Mesenchymal stem cell (in vitro differentiated cells and primary cell): Measurements from ENCODE around the gene CEP19.

ENCODE experiments used
- DNase-seq: peaks from one replicate; pipeline ENCODE4 v3.0.0-alpha.2; 2013
- H2AFZ ChIP-seq: one replicate; pipeline ENCODE4 v1.6.1; 2013; ENCODE audit warnings: low read depth, mild to moderate bottlenecking, control low read depth, inconsistent platforms, low read length, moderate library complexity
- H2AK5ac ChIP-seq: 2 replicates; pipeline ENCODE4 v1.6.1; 2013; ENCODE audit warnings: low read length, moderate library complexity, mild to moderate bottlenecking, inconsistent platforms; ENCODE audit not compliant: severe bottlenecking
- H2BK120ac ChIP-seq: one replicate; pipeline ENCODE4 v1.6.1; 2013; ENCODE audit warnings: low read depth, mild to moderate bottlenecking, inconsistent platforms, low read length, moderate library complexity
- H2BK12ac ChIP-seq, 2 experiments: one replicate each; pipeline ENCODE4 v1.6.1; 2013; ENCODE audit warnings: inconsistent platforms in 2 of 2, low read length in 2 of 2, mild to moderate bottlenecking in 2 of 2, moderate library complexity in 2 of 2, control low read depth in 1 of 2
- H2BK15ac ChIP-seq: one replicate; pipeline ENCODE4 v1.6.1; 2013; ENCODE audit warnings: mild to moderate bottlenecking, low read depth, inconsistent platforms; ENCODE audit not compliant: poor library complexity, severe bottlenecking
- H2BK5ac ChIP-seq: 2 replicates; pipeline ENCODE4 v1.6.1; 2013; ENCODE audit warnings: low read depth, mild to moderate bottlenecking, low read length, control low read depth, inconsistent platforms; ENCODE audit not compliant: poor library complexity, severe bottlenecking
- H3K14ac ChIP-seq, 2 experiments: one replicate each; pipeline ENCODE4 v1.6.1; 2013; ENCODE audit warnings: inconsistent platforms in 2 of 2, low read length in 2 of 2, control low read depth in 1 of 2, mild to moderate bottlenecking in 1 of 2, moderate library complexity in 1 of 2
- H3K18ac ChIP-seq, 2 experiments: one replicate each; pipeline ENCODE4 v1.6.1; 2013; ENCODE audit warnings: inconsistent platforms in 2 of 2, low read length in 2 of 2, control low read depth in 1 of 2, low read depth in 1 of 2, mild to moderate bottlenecking in 1 of 2
- H3K23ac ChIP-seq, 2 experiments: one replicate each; pipeline ENCODE4 v1.6.1; 2013; ENCODE audit warnings: inconsistent platforms in 2 of 2, low read length in 2 of 2, mild to moderate bottlenecking in 2 of 2, moderate library complexity in 2 of 2, control low read depth in 1 of 2
- H3K27ac ChIP-seq: 2 replicates; pipeline ENCODE4 v1.5.1; 2013; ENCODE audit warnings: mild to moderate bottlenecking, moderate library complexity, low read length, control low read depth, inconsistent platforms; ENCODE audit not compliant: poor library complexity, severe bottlenecking
- H3K27me3 ChIP-seq, 2 experiments: 2 replicates each; pipeline versions ENCODE4 v1.6.1 to v1.7.0; 2013; ENCODE audit warnings: low read length in 2 of 2, mild to moderate bottlenecking in 2 of 2, moderate library complexity in 2 of 2, control low read depth in 1 of 2, inconsistent platforms in 1 of 2; ENCODE audit not compliant: control insufficient read depth in 1 of 2, insufficient read depth in 1 of 2
- H3K36me3 ChIP-seq, 2 experiments: 2 replicates each; pipeline versions ENCODE4 v1.6.1 to v1.7.0; 2013; ENCODE audit warnings: low read length in 2 of 2, control low read depth in 1 of 2, inconsistent platforms in 1 of 2, low read depth in 1 of 2, mild to moderate bottlenecking in 1 of 2; ENCODE audit not compliant: insufficient read depth in 2 of 2, control insufficient read depth in 1 of 2
- H3K4ac ChIP-seq, 2 experiments: one replicate each; pipeline ENCODE4 v1.6.1; 2013; ENCODE audit warnings: inconsistent platforms in 2 of 2, low read length in 2 of 2, mild to moderate bottlenecking in 2 of 2, moderate library complexity in 2 of 2, control low read depth in 1 of 2, low read depth in 1 of 2
- H3K4me1 ChIP-seq: 2 replicates; pipeline ENCODE4 v1.6.1; 2013; ENCODE audit warnings: low read depth, low read length, control low read depth; ENCODE audit not compliant: control insufficient read depth, insufficient read depth
- H3K4me2 ChIP-seq: 2 replicates; pipeline ENCODE4 v1.6.1; 2013; ENCODE audit warnings: low read length, mild to moderate bottlenecking, inconsistent platforms; ENCODE audit not compliant: poor library complexity, severe bottlenecking
- H3K4me3 ChIP-seq, 2 experiments: 2 replicates each; pipeline versions ENCODE4 v1.5.1 to v1.7.0; 2013; ENCODE audit warnings: low read length in 2 of 2, mild to moderate bottlenecking in 2 of 2, control low read depth in 1 of 2, low read depth in 1 of 2; ENCODE audit not compliant: insufficient read depth in 1 of 2
- H3K79me1 ChIP-seq: replicated peaks from 2 replicates; pipeline ENCODE4 v1.6.1; 2013; ENCODE audit warnings: mild to moderate bottlenecking, control low read depth, low read length, inconsistent platforms; ENCODE audit not compliant: poor library complexity, severe bottlenecking
- H3K9ac ChIP-seq: 2 replicates; pipeline ENCODE4 v1.7.0; 2013; ENCODE audit warnings: mild to moderate bottlenecking, low read length, moderate library complexity
- H3K9me3 ChIP-seq: 2 replicates; pipeline ENCODE4 v1.7.0; 2013; ENCODE audit warnings: mild to moderate bottlenecking, low read length; ENCODE audit not compliant: control insufficient read depth
- H4K8ac ChIP-seq: one replicate; pipeline ENCODE4 v1.6.1; 2013; ENCODE audit warnings: inconsistent platforms, mild to moderate bottlenecking, low read length, moderate library complexity
- H4K91ac ChIP-seq: one replicate; pipeline ENCODE4 v1.6.1; 2013; ENCODE audit warnings: mild to moderate bottlenecking, low read length, inconsistent platforms
- WGBS: methylation state at CpG from one replicate; pipeline ENCODE4 v1.1.7; 2013; ENCODE audit warnings: mixed read lengths; 5-methylcytosine and 5-hydroxymethylcytosine counted together

The CEP19 gene

DNA sequence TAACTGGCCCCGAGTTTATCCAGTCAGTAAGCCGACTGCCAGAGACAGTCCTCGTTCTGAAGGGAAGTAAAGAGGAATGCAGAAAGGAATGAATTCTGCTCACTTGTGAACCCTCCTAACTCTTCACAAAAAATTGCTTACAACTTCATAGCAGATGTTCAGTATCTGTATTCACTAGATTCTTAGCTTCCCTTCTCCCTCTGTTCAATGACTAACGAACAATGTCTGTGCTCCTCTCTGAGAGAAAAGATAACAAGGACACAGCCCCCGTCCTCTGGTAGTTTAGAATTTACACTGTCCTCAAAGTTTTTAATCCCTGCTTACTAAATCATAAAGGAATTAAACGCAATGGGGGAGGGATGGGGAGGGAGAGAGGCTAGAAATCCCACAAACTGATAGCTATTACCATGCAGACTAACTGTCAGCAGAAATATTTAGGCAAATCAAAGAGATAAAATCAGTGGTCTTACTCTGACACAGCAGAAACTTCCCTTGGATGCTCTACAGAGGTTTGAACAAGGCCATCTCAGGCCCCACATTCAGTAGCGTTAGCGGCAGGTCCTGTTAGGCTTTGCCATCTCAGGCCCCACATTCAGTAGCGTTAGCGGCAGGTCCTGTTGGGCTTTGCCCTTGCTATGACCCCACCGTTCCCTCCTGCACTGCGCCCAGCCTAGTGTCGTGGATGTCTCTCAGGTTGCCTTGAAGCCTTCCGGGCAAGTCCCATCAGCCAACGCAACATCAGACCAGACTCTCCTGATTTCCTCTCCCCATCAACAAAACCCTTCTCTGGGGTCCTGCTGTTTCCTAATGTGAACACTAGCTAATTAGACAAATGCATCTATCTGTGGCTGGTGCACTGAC lies 49.1 kb downstream of the CEP19 start:
- H3K4me2 ChIP-seq = no peak overlapping the region
- H3K4me3 ChIP-seq = no peak overlapping the region
- no peak overlapping the region for H2BK120ac ChIP-seq
- H2AK5ac ChIP-seq = no peak overlapping the region
- peaks cover 0 to 21% of the 10 kb centered on the region in 2 experiments for H3K36me3 ChIP-seq
- no peak overlapping the region for H3K14ac ChIP-seq
- DNase-seq = no peak
- H3K23ac ChIP-seq = no peak overlapping the region
- H2BK15ac ChIP-seq = no peak overlapping the region
- no peak overlapping the region for H3K4ac ChIP-seq
- no peaks in the 10 kb centered on the region for H3K9me3 ChIP-seq
- 75% methylated on average over 13 of the region's 15 CpGs for WGBS
- H3K4me1 ChIP-seq = peaks cover 4% of the 10 kb centered on the region
- H3K18ac ChIP-seq = no peak overlapping the region
- no peak overlapping the region for H4K91ac ChIP-seq
- H3K9ac ChIP-seq = peak overlapping the region; percentile 27
- no peaks in the 10 kb centered on the region for H3K27me3 ChIP-seq
- H3K79me1 ChIP-seq = no peaks in the 10 kb centered on the region
- H4K8ac ChIP-seq = no peak overlapping the region
- H3K27ac ChIP-seq = no peak overlapping the region
- H2BK12ac ChIP-seq = no peak overlapping the region
- no peak overlapping the region for H2AFZ ChIP-seq
- no peak overlapping the region for H2BK5ac ChIP-seq

GRCh38 chr3:196662033-196662432 lies 50.0 kb downstream of the CEP19 start:
- 81% methylated on average over 13 of the region's 13 CpGs for WGBS
- Histone ChIP-seq H3K18ac (no peak overlapping the region), H2BK120ac (no peak overlapping the region), H2AFZ (no peak overlapping the region), H3K4me2 (no peak overlapping the region), H3K27ac (no peak overlapping the region), H3K4me1 (peaks cover 4% of the 10 kb centered on the region), H2BK15ac (no peak overlapping the region), H3K23ac (no peak overlapping the region), H4K91ac (no peak overlapping the region), H2BK5ac (no peak overlapping the region), H3K27me3 (no peaks in the 10 kb centered on the region), H4K8ac (no peak overlapping the region), H3K36me3 (peaks cover 0 to 28% of the 10 kb centered on the region in 2 experiments), H2AK5ac (no peak overlapping the region), H2BK12ac (no peak overlapping the region), H3K14ac (no peak overlapping the region), H3K9me3 (no peaks in the 10 kb centered on the region), H3K9ac (no peak overlapping the region), H3K79me1 (no peaks in the 10 kb centered on the region), H3K4me3 (no peak overlapping the region), H3K4ac (no peak overlapping the region)
- no peak for DNase-seq

- Histone ChIP-seq H2BK15ac (no peak overlapping the region), H3K4ac (no peak overlapping the region), H3K36me3 (peaks cover 0 to 32% of the 10 kb centered on the region in 2 experiments), H2BK12ac (peak overlapping the region in 1 of 2 experiments; percentile 49), H4K8ac (peak overlapping the region; percentile 61), H2BK120ac (no peak overlapping the region), H3K9ac (no peak overlapping the region), H2BK5ac (no peak overlapping the region), H3K4me1 (peaks cover 4% of the 10 kb centered on the region), H3K27me3 (no peaks in the 10 kb centered on the region), H3K27ac (no peak overlapping the region), H3K4me3 (no peak overlapping the region), H3K18ac (peak overlapping the region in 1 of 2 experiments; percentile 18), H3K23ac (no peak overlapping the region), H2AK5ac (no peak overlapping the region), H3K4me2 (no peak overlapping the region), H4K91ac (peak overlapping the region; percentile 37), H3K9me3 (no peaks in the 10 kb centered on the region), H2AFZ (no peak overlapping the region), H3K14ac (peak overlapping the region in 1 of 2 experiments; percentile 4), H3K79me1 (no peaks in the 10 kb centered on the region)
- DNase-seq = no peak
- WGBS = 92% methylated on average over 16 of the region's 16 CpGs
Measured at GRCh38 chr3:196661400-196661799, 50.6 kb downstream of the CEP19 start.

DNA sequence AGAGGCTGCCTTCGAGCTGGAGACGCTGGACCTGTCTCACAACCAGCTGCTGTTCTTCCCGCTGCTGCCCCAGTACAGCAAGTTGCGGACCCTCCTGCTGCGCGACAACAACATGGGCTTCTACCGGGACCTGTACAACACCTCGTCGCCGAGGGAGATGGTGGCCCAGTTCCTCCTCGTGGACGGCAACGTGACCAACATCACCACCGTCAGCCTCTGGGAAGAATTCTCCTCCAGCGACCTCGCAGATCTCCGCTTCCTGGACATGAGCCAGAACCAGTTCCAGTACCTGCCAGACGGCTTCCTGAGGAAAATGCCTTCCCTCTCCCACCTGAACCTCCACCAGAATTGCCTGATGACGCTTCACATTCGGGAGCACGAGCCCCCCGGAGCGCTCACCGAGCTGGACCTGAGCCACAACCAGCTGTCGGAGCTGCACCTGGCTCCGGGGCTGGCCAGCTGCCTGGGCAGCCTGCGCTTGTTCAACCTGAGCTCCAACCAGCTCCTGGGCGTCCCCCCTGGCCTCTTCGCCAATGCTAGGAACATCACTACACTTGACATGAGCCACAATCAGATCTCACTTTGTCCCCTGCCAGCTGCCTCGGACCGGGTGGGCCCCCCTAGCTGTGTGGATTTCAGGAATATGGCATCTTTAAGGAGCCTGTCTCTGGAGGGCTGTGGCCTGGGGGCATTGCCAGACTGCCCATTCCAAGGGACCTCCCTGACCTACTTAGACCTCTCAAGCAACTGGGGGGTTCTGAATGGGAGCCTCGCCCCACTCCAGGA lies 51.5 kb downstream of the CEP19 start:
- no peak overlapping the region for H2AFZ ChIP-seq
- no peak overlapping the region for H4K91ac ChIP-seq
- H3K9ac ChIP-seq = no peak overlapping the region
- 94% methylated on average over 29 of the region's 32 CpGs for WGBS
- H3K36me3 ChIP-seq = peaks cover 0 to 39% of the 10 kb centered on the region in 2 experiments
- no peak overlapping the region for H4K8ac ChIP-seq
- H3K4me2 ChIP-seq = no peak overlapping the region
- no peak overlapping the region for H3K4me3 ChIP-seq
- H2AK5ac ChIP-seq = no peak overlapping the region
- no peak overlapping the region for H3K23ac ChIP-seq
- H3K27ac ChIP-seq = no peak overlapping the region
- no peaks in the 10 kb centered on the region for H3K9me3 ChIP-seq
- peak overlapping the region; percentile 75 for H2BK15ac ChIP-seq
- no peak overlapping the region for H2BK120ac ChIP-seq
- no peaks in the 10 kb centered on the region for H3K4me1 ChIP-seq
- H3K14ac ChIP-seq = no peak overlapping the region
- no peaks in the 10 kb centered on the region for H3K79me1 ChIP-seq
- no peak overlapping the region for H2BK12ac ChIP-seq
- no peak overlapping the region for H3K18ac ChIP-seq
- no peaks in the 10 kb centered on the region for H3K27me3 ChIP-seq
- no peak overlapping the region for H2BK5ac ChIP-seq
- DNase-seq = no peak
- no peak overlapping the region for H3K4ac ChIP-seq
